Activated naive CD4-positive, alpha-beta T cell treated with anti-CD3 and anti-CD28 coated beads, Interleukin-2, amount 50 U/mL, for 24 hours (primary cell): ENCODE measurements around the gene CD300LG.
"Not testable (repeated sequence)": the region's sequence is repeated elsewhere in the genome, so short reads cannot be mapped to it uniquely, and the experiment has no call there.

ENCODE experiments used
- H3K27ac Mint-ChIP-seq: one replicate; pipeline ENCODE4 v1.8.0; 2021; ENCODE audit warnings: mild to moderate bottlenecking, mixed read lengths
- H3K27me3 Mint-ChIP-seq: one replicate; pipeline ENCODE4 v1.8.0; 2021; ENCODE audit warnings: mixed read lengths
- H3K36me3 Mint-ChIP-seq: one replicate; pipeline ENCODE4 v1.8.0; 2021; ENCODE audit warnings: mixed read lengths
- H3K4me1 Mint-ChIP-seq: one replicate; pipeline ENCODE4 v1.8.0; 2021; ENCODE audit warnings: mixed read lengths
- H3K4me3 Mint-ChIP-seq: one replicate; pipeline ENCODE4 v1.8.0; 2021; ENCODE audit warnings: mild to moderate bottlenecking, mixed read lengths
- H3K9me3 Mint-ChIP-seq: one replicate; pipeline ENCODE4 v1.8.0; 2021; ENCODE audit warnings: mixed read lengths

CD300LG gene

GRCh38 chr17:43877451-43878155 lies 30.6 kb downstream of the CD300LG start:
- no peak overlapping the region for H3K27ac Mint-ChIP-seq
- no peaks in the 10 kb centered on the region for H3K36me3 Mint-ChIP-seq
- no peak overlapping the region for H3K4me3 Mint-ChIP-seq
- no peaks in the 10 kb centered on the region for H3K9me3 Mint-ChIP-seq
- no peaks in the 10 kb centered on the region for H3K4me1 Mint-ChIP-seq
- no peaks in the 10 kb centered on the region for H3K27me3 Mint-ChIP-seq

- Mint-ChIP-seq H3K27ac (no peak overlapping the region), H3K36me3 (no peaks in the 10 kb centered on the region), H3K27me3 (no peaks in the 10 kb centered on the region), H3K4me3 (no peak overlapping the region), H3K4me1 (no peaks in the 10 kb centered on the region), H3K9me3 (no peaks in the 10 kb centered on the region)
Measured at GRCh38 chr17:43878260-43879175, 31.5 kb downstream of the CD300LG start.

GRCh38 chr17:43879723-43880419 lies 32.9 kb downstream of the CD300LG start:
- Mint-ChIP-seq H3K4me3 (no peak overlapping the region), H3K9me3 (no peaks in the 10 kb centered on the region), H3K4me1 (no peaks in the 10 kb centered on the region), H3K27me3 (no peaks in the 10 kb centered on the region), H3K27ac (no peak overlapping the region), H3K36me3 (no peaks in the 10 kb centered on the region)

- no peak overlapping the region for H3K4me3 Mint-ChIP-seq
- H3K27me3 Mint-ChIP-seq, result no peaks in the 10 kb centered on the region
- H3K27ac Mint-ChIP-seq, result no peak overlapping the region
- H3K36me3 Mint-ChIP-seq, result no peaks in the 10 kb centered on the region
- no peaks in the 10 kb centered on the region for H3K4me1 Mint-ChIP-seq
- no peaks in the 10 kb centered on the region for H3K9me3 Mint-ChIP-seq
Measured at GRCh38 chr17:43880420-43880991, 33.5 kb downstream of the CD300LG start.

GRCh38 chr17:43881181-43881580 lies 34.2 kb downstream of the CD300LG start:
- Mint-ChIP-seq H3K27me3 (no peaks in the 10 kb centered on the region), H3K4me3 (no peak overlapping the region), H3K9me3 (no peaks in the 10 kb centered on the region), H3K4me1 (no peaks in the 10 kb centered on the region), H3K36me3 (no peaks in the 10 kb centered on the region), H3K27ac (no peak overlapping the region)

- H3K36me3 Mint-ChIP-seq, result no peaks in the 10 kb centered on the region
- no peaks in the 10 kb centered on the region for H3K4me1 Mint-ChIP-seq
- H3K27ac Mint-ChIP-seq, result no peak overlapping the region
- no peak overlapping the region for H3K4me3 Mint-ChIP-seq
- H3K27me3 Mint-ChIP-seq, result no peaks in the 10 kb centered on the region
- no peaks in the 10 kb centered on the region for H3K9me3 Mint-ChIP-seq
Measured at GRCh38 chr17:43881758-43882505, 35.0 kb downstream of the CD300LG start.

GRCh38 chr17:43882761-43883415 lies 35.9 kb downstream of the CD300LG start:
- Mint-ChIP-seq H3K27me3 (no peaks in the 10 kb centered on the region), H3K27ac (no peak overlapping the region), H3K4me3 (no peak overlapping the region), H3K36me3 (no peaks in the 10 kb centered on the region), H3K9me3 (no peaks in the 10 kb centered on the region), H3K4me1 (no peaks in the 10 kb centered on the region)

GRCh38 chr17:43888548-43888947 lies 41.6 kb downstream of the CD300LG start:
- H3K4me1 Mint-ChIP-seq, result no peaks in the 10 kb centered on the region
- H3K36me3 Mint-ChIP-seq, result no peaks in the 10 kb centered on the region
- no peak overlapping the region for H3K27ac Mint-ChIP-seq
- no peaks in the 10 kb centered on the region for H3K27me3 Mint-ChIP-seq
- H3K9me3 Mint-ChIP-seq, result no peaks in the 10 kb centered on the region
- no peak overlapping the region for H3K4me3 Mint-ChIP-seq

GRCh38 chr17:43890240-43890639 lies 43.3 kb downstream of the CD300LG start:
- Mint-ChIP-seq H3K36me3 (no peaks in the 10 kb centered on the region), H3K4me3 (no peak overlapping the region), H3K4me1 (no peaks in the 10 kb centered on the region), H3K9me3 (no peaks in the 10 kb centered on the region), H3K27ac (no peak overlapping the region), H3K27me3 (no peaks in the 10 kb centered on the region)

GRCh38 chr17:43891851-43892646 lies 45.1 kb downstream of the CD300LG start:
- Mint-ChIP-seq H3K4me1 (no peaks in the 10 kb centered on the region), H3K27me3 (no peaks in the 10 kb centered on the region), H3K27ac (no peak overlapping the region), H3K36me3 (peaks cover 3% of the 10 kb centered on the region), H3K4me3 (no peak overlapping the region), H3K9me3 (no peaks in the 10 kb centered on the region)

- Mint-ChIP-seq H3K36me3 (peaks cover 3% of the 10 kb centered on the region), H3K4me3 (no peak overlapping the region), H3K27ac (no peak overlapping the region), H3K9me3 (no peaks in the 10 kb centered on the region), H3K27me3 (no peaks in the 10 kb centered on the region), H3K4me1 (no peaks in the 10 kb centered on the region)
Measured at GRCh38 chr17:43892647-43892952, 45.6 kb downstream of the CD300LG start.

- not testable (repeated sequence) for H3K27me3 Mint-ChIP-seq, H3K4me1 Mint-ChIP-seq, H3K27ac Mint-ChIP-seq, H3K36me3 Mint-ChIP-seq, H3K9me3 Mint-ChIP-seq, H3K4me3 Mint-ChIP-seq
Measured at GRCh38 chr17:43894494-43894893, 47.5 kb downstream of the CD300LG start.

GRCh38 chr17:43897831-43898230 lies 50.9 kb downstream of the CD300LG start:
- H3K36me3 Mint-ChIP-seq, result peaks cover 3% of the 10 kb centered on the region

GRCh38 chr17:43898446-43898845 lies 51.5 kb downstream of the CD300LG start:
- H3K36me3 Mint-ChIP-seq, result peaks cover 3% of the 10 kb centered on the region
- no peak overlapping the region for H3K4me3 Mint-ChIP-seq
- H3K27me3 Mint-ChIP-seq, result no peaks in the 10 kb centered on the region
- H3K27ac Mint-ChIP-seq, result no peak overlapping the region
- peaks cover 9% of the 10 kb centered on the region for H3K4me1 Mint-ChIP-seq
- H3K9me3 Mint-ChIP-seq, result no peaks in the 10 kb centered on the region

More at GRCh38 chr17:43897831-43898230, 50.9 kb downstream of the CD300LG start:
- Mint-ChIP-seq H3K9me3 (no peaks in the 10 kb centered on the region), H3K4me3 (no peak overlapping the region), H3K27ac (no peak overlapping the region), H3K27me3 (no peaks in the 10 kb centered on the region), H3K4me1 (peaks cover 9% of the 10 kb centered on the region)
